Left hindlimb (tissue), 1 donor: ENCODE results near the gene VCP.
"Not testable (repeated sequence)": the region's sequence is repeated elsewhere in the genome, so short reads cannot be mapped to it uniquely, and the experiment has no call there.

Experiments used
- DNase-seq: peaks from one replicate; pipeline ENCODE4 v3.0.0-alpha.2; 2018

The VCP gene

DNA sequence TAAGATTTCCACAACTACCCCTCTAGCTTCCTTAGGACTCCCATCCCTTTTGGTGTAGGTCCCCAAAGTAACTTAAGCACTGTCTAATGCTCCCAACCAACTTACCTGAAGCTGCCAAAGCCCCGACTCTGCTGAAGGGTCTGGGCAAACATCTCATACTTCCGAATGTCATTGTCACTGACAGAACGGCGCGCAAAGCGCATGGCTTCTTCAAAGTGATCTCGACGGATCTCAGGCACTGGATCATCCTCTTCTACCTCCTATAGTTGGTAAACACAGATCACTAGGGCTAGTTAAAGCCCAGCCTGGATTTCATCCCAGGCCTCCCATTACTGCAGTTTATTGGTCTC is 15.2 kb downstream of the VCP start:
- DNase-seq: no peak

DNA sequence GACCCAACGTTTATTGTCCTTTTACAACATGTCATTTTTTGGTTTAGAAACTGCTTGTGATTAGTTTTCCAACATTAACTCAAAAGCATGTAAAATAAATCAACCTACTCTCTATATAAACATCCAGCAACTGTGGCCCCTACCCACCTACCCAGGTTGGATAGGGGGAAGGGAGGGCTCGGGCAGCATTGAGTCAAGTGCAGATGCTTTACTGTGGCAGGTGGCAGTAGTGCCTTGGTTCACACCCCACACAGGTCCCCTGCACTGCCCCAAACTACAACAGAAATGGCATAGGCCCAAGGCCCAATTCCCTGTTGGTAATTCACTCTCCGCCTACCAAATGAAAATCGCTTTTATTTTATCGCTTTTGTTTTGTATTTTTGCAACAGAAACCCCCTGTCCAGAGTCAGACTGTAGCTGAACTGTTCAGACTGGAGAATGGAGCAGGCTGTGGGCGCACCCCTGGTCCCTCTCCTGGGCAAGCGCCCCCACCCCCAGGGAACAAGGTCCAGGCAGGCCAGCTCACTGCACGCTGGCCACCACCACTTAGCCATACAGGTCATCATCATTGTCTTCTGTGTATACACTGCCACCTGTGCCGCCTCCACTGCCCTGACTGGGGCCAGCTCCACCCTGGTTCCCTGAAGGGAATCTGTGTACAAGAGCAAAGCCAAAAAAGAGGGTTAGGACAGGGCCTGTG is 15.7 kb downstream of the VCP start:
- no peak for DNase-seq

DNA sequence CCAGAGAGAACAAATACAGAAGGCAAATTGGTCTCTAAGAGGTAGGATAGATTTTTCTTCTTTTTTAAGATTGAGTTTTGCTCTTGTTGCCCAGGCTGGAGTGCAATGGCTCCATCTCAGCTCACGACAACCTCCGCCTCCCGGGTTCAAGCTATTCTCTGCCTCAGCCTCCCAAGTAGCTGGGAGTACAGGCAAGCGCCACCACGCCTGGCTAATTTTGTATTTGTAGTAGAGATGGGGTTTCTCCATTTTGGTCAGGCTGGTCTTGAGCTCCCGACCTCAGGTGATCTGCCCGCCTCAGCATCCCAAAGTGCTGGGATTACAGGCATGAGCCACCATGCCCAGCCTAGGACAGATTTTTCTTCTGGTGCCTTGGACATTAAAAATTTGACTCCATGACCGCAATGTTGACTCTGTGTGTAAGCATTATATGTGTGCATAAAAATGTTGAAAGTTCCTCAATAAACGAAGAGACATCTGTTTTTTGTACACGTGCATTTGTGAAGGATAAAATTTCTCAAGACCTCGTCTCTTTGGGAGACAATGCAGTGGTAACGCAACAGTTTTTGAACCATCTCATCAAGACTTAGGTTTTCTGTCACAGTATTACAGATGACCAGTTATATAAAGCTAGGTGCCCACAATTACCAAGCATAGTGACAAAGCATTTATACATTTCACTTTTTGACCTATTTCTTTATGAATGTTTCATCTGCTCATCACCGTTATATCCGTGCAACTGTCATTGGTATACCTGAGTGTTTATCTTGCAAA is 17.4 kb downstream of the VCP start:
- DNase-seq: no peak

DNA sequence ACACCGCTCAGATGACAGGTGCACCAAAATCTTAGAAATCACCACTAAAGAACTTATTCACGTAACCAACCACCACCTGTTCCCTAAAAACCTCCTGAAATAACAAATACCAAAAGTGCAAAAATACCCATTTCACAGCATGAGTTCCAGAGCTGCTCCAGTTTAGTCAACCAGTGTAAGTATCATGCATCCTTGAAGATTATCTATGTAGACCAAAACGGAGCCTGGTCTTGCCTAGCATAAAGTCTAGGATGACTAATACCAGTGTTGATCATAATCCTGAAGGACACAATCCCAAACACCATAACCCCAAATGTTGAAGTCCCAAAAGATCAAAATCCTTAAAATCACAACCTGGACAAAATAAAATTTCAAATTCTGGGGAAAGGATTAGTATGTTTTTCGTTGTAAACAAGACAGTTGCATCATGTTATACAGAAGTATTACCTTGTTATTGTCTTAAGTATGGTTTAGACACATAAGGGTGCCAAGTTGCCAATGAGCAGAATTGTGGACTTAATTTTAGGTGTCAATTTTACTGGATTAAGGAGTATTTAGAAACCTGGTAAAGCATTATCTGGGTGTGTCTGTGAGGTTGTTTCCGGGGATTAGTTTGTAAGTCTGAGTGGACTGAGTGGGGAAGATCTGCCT is 18.1 kb downstream of the VCP start:
- no peak for DNase-seq

DNA sequence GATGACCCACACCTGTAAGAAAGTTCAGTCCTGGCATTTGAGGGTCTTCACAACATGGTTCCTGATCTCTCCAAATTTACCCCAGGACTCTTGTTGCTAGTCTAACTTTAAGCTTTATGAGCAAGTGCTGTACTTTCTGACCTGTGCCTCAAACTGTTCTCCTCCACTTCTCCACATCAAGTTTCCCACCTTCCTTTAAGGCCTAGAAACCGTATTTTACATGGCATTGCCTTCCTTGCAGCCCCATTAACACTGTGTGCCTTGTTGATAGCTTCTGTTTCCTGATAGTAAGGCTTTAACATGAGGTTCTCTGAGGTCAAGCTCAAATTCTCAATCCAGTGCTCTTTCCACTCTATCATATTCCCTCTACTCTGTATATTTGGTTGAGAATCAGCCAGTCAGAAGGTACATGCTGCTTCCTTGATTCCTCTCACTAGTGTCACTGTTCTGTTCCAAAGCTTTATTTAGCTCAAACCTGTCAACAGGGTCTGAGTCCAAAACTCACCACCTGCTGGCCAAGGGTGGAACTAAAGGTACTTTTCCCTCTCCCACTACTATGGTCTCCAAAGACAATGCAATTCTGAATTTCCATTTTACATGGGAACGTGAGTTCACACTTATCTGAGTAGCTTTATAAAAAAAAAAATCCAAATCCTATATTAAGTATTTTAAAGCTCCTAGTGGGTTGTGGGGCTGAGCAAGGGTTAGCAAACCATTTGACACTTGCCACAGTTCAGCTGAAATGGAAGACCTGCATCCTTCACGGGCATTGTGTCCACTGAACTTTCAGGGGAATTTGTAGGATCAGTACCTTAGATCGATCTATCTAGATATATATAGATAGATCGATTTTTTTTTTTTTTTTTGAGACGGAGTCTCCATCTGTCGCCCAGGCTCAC is 21.1 kb downstream of the VCP start:
- DNase-seq: no peak

DNA sequence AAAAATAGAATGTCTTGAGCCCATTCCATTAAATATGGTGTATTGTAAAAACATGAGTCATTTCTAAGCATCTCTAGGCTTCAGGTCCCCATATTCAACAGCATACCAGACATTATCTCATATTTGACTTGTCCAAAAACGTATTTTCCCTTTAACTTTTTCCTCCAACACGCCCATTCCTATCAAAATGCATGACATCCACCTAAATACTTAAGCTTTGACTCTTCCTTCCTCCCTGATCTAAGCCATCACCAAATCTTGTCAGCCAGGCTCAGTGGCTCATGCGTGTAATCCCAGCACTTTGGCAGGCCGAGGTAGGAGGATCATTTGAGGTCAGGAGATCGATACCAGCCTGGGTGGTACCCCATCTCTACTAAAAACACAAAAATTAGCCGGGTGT is 23.9 kb downstream of the VCP start:
- DNase-seq: no peak

DNA sequence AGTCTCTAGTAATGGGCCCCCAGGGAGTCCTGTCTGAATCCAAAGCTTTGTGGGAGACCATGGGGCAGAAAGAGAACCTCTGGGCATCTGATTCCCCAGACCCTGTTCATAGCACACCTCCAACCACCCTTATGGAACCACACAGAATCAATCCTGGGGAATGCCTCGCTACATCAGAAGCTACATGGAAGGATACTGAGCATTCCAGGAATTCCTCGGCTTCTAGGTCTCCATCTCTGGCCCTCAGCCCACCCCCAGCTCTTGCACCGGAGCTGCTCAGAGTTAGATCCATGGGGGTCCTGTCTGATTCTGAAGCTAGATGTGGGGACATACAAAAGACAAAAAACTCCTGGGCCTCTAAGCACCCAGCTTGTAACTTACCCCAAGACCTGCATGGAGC is 28.4 kb downstream of the VCP start:
- DNase-seq: no peak

DNA sequence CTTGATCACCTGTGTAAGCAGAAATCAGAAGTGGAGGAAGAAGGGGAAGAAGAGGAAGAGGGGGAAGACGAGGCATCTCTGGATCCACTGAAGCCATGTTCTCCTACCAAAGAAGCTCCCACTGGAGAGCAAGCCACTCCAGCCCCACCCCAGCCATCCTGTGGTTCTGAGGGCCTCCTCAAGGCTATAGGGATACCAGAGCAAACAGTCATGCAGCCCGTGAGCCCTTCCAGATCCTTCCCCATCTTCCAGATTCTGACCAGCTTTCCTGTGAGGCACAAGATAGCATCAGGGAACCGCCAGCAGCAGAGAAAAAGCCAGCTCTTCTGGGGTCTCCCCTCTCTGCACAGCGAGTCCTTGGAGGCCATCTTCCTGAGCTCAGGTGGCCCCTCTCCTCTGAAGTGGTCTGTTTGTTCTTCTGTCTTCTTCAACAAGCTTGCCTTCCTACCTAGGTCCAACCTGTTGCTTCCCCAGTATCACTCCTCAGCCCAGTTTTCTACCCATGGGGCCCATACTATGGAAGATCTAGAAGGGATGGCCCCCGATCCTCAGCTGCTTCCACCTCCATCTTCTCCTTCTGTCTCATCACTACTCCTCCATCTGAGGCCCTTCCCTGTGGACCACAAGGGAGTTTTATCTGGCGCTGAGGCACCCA is 29.4 kb downstream of the VCP start:
- DNase-seq: no peak

DNA sequence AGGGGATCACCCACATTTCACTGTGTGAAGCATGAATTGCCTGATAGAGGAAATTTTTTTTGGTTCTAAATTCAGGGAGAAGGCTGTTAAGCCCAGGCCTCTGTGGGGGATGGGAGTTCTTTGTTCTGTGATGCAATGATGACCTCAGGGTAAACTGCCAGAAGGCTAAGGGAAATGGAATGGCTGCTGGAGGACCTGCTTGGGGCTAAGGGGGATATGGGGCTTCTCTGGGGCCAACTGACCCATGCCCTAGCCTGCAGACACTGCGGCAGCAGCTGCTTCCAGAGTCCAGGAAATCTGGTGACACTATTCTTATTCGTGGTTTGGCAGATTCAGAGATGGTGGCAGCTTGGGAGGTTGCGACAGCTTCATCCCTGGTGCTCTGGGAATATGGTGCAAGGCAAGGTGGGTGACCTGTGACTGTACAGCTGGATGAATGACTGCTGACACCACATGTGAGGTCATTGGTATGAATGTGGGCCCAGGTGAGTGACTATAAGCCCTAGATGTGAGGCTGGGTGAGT is 30.3 kb downstream of the VCP start:
- no peak for DNase-seq

DNA sequence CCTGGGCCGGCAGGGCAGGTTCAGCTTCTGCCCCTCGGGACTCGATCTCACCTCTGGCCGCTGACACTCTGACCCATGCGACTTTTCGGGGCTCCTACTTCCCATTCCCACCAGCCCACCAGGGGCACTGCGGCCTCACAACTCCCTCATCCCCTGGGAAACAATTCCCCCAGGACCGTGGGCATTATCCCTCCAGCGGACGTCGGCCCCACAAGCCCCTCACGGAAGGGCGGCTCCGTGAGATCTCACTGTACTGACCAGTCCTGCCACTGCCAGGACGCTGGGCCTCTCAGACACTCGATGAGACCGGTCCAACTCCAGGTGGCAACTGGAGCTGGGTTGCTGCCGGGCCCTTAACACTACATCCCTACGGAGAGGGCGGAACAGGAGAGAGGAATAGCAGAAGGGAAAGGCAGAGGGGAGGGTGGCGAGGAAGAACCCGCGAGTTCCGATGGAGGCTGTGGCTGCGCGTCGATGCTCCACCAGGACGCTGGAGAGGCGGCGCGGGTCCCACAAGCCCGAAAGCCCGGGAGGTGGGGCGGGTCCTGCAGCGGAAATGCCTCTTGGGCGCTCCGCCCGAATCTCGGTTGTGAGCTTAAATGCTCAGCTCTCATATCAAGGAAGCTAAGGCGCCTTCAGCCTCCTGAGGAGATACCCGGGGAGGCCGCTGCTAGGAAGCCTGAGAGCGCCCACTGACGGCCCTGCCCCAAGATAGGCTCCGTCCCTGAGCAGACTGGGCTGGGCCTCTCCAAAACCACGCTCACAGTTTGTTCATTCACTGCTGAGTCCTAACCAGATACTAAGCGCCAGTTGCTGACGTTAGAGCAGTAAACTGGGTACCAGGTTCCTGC is 36.3 kb downstream of the VCP start:
- peak; percentile 60 for DNase-seq

DNA sequence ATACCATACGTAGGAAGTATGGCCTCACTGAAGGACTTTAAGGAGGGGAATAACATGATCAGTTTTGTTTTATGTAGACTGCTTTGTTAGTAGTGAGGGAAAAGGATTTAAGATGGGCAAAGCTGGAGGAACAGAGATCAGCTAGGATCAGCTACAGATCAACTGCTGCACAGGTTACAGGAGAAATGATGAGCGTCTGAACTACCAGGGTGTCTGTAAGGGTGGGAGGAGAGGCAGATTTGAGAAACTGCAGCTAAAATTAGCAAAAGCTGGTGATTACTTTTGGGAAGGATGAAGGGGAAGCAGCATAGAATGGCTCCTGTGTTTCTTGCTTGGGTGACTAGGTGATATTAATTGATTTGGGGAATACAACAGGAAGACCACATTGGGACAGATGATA is 39.3 kb downstream of the VCP start:
- no peak for DNase-seq

DNA sequence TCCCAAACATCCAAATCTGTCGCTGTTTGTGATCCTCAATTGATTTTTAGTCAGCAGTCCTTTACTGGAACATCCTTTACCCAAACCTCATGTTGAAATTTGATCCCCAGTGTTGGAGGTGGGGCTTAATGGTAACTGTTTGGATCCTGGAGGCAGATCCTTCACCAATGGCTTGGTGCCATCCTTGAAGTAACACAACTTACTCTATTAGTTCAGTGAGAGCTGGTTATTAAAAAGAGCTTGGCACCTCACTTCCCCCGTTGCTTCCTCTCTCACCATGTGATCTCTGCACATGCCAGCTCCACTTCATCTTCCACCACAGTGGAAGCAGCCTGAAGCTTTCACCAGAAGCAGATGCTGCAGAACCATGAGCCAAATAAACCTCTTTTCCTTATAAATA is 42.6 kb downstream of the VCP start:
- no peak for DNase-seq

DNA sequence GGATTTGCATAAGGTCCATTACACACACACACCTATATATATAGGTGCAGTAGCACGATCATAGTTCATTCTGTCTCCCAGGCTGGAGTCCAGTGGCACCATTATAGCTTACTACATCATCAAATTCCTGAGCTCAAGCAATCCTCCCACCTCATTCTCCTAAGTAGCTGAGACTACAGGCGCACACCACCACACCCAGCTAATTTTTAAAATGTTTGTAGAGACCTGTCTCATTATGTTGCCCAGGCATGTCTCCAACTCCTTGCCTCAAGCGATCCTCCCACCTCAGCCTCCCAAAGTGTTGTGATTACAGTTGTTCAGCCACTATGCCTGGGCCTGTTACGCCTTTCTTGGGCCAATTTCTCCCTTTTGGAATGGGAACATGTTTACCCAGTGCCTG is 43.2 kb downstream of the VCP start:
- no peak for DNase-seq

DNA sequence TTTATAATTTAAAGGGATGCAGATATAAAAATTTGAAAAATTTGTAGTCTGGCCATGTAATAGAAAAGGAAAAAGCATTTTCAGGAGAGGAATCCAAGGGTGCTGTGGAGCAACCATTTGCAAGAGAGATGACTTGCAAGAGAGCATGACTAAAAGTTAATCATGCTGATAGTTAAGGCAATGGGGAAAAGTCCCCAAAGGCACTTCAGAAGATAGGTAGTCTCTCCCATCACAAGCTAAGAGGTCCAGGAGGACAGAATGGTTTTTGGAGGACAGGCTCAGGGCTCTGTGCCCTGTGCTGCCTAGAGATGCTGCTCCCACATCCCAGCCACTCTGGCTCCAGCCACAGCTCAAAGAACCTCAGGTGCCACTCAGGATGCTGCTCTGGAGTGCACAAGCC is 44.1 kb downstream of the VCP start:
- DNase-seq: no peak

DNA sequence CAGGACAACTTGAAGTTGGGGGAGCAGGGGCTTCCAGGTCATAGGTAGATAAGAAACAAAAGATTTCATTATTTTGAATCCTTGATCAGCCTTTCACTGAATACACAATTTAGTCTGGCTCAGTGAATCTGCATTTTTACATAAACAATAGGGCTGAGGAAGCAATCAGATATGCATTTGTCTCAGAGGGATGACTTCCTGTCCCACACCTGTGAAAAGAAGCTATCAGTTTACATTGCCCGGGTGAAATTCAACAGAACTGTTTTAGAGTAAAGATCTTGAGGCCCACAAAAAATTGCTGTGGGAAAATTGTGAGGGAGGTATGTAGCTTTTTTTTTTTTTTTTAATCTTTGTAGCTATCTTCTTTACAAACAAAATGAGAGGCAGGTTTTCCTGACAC is 44.6 kb downstream of the VCP start:
- DNase-seq: no peak

DNA sequence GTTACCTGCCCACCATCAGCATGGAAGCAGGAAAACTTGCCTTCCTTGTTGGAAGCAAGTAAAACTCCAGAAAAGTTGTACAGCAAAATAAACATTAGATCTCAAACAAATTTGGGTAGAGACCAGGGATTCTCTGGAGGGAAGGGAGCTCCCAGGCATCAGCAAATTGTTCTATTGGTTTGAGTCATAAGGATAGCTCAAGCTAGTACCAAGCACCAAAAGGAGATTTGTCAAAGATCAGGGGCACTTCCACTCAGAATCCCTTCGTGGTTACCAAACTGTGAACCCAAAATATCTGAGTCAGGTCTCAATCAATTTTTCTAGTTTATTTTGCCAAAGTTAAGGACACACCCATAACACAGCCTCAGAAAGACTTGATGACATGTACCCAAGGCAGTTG is 45.1 kb downstream of the VCP start:
- no peak for DNase-seq

DNA sequence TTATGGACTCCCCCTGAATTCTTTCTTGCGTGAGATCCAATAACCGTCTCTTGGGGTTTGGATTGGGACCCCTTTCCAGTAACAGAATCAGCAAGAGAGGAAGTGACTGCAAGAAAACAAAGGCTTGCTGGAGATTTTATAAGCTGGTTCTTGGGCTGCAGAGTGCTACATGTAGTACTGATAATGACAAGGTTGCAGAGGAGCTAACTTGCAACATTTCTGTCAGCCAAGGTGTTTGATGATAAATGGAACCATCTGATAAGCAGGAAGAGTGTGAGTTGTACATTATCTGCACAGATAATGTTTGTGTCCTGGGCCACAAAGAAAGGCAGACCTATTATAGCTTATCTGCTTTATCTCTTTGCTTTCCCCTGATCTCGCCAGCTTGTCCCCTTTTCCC is 45.8 kb downstream of the VCP start:
- no peak for DNase-seq

DNA sequence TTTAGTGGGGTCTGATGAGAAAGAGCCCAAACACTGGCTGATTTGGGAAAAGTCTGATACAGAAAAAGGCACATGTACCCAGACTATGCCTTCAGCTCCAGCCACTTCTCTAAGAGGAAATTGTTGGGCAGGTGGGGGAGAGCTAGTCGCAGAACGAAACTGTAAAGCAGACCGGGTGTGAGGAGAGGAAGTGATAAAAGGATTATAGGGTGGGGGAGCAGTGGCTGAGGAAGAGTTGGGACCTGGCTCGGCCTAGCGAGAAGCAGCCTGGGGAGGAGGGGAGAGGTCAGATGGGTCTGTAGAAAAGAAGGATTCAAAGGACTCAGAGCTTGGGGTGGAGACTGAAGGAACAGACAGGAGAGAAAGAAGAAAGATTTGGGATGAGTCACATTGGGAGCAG is 49.0 kb downstream of the VCP start:
- DNase-seq: not testable (repeated sequence)

DNA sequence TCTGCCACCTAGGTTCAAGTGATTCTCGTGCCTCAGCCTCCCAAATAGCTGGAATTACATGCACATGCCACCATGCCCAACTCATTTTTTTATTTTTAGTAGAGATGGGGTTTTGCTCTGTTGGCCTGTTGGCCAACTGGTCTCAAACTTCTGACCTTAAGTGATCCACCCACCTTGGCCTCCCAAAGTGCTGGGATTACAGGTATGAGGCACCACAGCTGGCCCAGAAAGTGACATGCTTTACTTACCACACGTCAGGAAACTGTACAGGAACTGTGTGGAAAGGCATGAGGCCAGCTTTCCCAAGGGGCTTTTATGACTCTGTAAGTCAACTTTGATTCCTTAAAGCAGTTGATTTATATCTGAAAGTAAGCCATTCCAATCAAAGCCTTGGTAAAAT is 57.9 kb downstream of the VCP start:
- DNase-seq: no peak

DNA sequence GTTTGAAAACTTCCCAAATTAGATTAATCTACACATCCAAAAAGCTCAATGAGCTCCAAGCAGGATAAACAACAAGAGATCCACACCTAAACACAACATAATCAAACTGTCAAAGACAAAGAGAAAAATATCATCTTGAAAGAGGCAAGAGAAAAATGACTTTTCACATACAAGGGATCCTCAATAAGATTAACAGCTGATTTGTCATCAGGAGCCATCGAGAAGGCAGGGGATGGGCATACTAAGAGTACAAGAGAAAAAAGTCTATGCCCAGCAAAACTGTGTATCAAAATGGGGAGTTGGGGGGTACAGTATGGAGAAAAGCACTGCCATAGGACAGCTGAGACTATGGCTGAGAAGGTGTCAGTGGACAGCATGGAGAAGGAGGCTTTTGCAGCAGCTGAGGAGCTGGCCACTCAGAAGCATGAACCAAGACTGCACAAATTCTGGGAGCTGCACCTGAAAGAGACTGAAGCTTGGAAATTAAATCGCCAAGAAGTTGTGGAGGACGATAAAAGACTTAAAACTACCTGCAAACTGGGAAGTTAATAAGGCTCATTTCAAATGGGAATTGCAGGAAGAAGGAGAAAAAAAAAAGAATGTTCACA is 62.0 kb downstream of the VCP start:
- DNase-seq: no peak
